Thyroid gland (tissue), 4 donors: ENCODE results near the gene SLC25A21.

Experiments used
- POLR2A ChIP-seq, 2 donors: fragments of 450-650 bp; IDR thresholded peaks; one replicate each; pipeline ENCODE4 v1.6.1; 2017; ENCODE audit warnings: antibody characterized with exemption in 2 of 2, mild to moderate bottlenecking in 2 of 2, moderate library complexity in 1 of 2
- TF ChIP-seq, protein P1 (sequence below), 6 experiments: fragments of 200-600 bp in 3 of 6; fragments of 450-650 bp in 3 of 6; sonication (generic) in 3 of 6; IDR thresholded peaks; one replicate each; pipeline ENCODE4 v1.5.1; 2016 to 2019; ENCODE audit warnings: antibody characterized with exemption in 6 of 6, mild to moderate bottlenecking in 2 of 6, inconsistent platforms in 1 of 6, moderate library complexity in 1 of 6

GRCh38 chr14:37147310-37147880, 25.0 kb downstream of the SLC25A21 start:
- no peak for TF ChIP-seq POLR2A (IDR thresholded peaks at IDR 0.05)
- TF ChIP-seq, protein P1, sequence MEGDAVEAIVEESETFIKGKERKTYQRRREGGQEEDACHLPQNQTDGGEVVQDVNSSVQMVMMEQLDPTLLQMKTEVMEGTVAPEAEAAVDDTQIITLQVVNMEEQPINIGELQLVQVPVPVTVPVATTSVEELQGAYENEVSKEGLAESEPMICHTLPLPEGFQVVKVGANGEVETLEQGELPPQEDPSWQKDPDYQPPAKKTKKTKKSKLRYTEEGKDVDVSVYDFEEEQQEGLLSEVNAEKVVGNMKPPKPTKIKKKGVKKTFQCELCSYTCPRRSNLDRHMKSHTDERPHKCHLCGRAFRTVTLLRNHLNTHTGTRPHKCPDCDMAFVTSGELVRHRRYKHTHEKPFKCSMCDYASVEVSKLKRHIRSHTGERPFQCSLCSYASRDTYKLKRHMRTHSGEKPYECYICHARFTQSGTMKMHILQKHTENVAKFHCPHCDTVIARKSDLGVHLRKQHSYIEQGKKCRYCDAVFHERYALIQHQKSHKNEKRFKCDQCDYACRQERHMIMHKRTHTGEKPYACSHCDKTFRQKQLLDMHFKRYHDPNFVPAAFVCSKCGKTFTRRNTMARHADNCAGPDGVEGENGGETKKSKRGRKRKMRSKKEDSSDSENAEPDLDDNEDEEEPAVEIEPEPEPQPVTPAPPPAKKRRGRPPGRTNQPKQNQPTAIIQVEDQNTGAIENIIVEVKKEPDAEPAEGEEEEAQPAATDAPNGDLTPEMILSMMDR (IDR thresholded peaks at IDR 0.05): no peak
